Natural killer cell (primary cell): ENCODE measurements around the gene WDFY3. TPM values are rescaled to one million over a fixed set of nuclear protein-coding genes. Genes with fewer than 3 reads are reported as not detected.

ENCODE experiments used
- ATAC-seq, 3 donors: fragments of 150-1000 bp in 2 of 3; fragments of 200-7000 bp in 1 of 3; cut with Tn5 transposase; 1 replicate in 1 of 3; 2 replicates in 2 of 3; pipeline ENCODE4 v1.10.0; 2021; ENCODE audit warnings: mild to moderate bottlenecking in 2 of 3, moderate library complexity in 2 of 3
- DNase-seq, 2 donors: peaks; one replicate each; pipeline versions ENCODE4 v3.0.0 to v3.0.0-alpha.2; 2013 to 2021; ENCODE audit warnings: mixed read lengths in 1 of 2
- H3K27ac ChIP-seq: one replicate; pipeline ENCODE4 v1.5.1; 2013; ENCODE audit warnings: mild to moderate bottlenecking, low read length
- H3K27me3 ChIP-seq: one replicate; pipeline ENCODE4 v1.6.1; 2013; ENCODE audit warnings: low read length; ENCODE audit not compliant: control insufficient read depth, insufficient read depth
- H3K36me3 ChIP-seq: one replicate; pipeline ENCODE4 v1.6.1; 2013; ENCODE audit warnings: low read length; ENCODE audit not compliant: control insufficient read depth, insufficient read depth
- H3K4me1 ChIP-seq: one replicate; pipeline ENCODE4 v1.6.1; 2013; ENCODE audit warnings: low read length; ENCODE audit not compliant: control insufficient read depth, insufficient read depth
- H3K4me3 ChIP-seq: one replicate; pipeline ENCODE4 v1.5.1; 2013; ENCODE audit warnings: low read length
- H3K9me3 ChIP-seq: one replicate; pipeline ENCODE4 v1.6.1; 2013; ENCODE audit warnings: low read length; ENCODE audit not compliant: control insufficient read depth, insufficient read depth
- H3K27ac Mint-ChIP-seq, 2 donors: one replicate each; pipeline ENCODE4 v1.8.0; 2022; ENCODE audit warnings: mild to moderate bottlenecking in 2 of 2, mixed read lengths in 2 of 2, moderate library complexity in 1 of 2
- H3K27me3 Mint-ChIP-seq, 2 donors: one replicate each; pipeline ENCODE4 v1.8.0; 2022; ENCODE audit warnings: low read depth in 2 of 2, mixed read lengths in 2 of 2
- H3K36me3 Mint-ChIP-seq: one replicate; pipeline ENCODE4 v1.8.0; 2022; ENCODE audit warnings: mixed read lengths
- H3K4me1 Mint-ChIP-seq, 2 donors: one replicate each; pipeline ENCODE4 v1.8.0; 2022; ENCODE audit warnings: mixed read lengths in 2 of 2
- H3K4me3 Mint-ChIP-seq: one replicate; pipeline ENCODE4 v1.8.0; 2022; ENCODE audit warnings: mild to moderate bottlenecking, moderate library complexity, mixed read lengths
- H3K9me3 Mint-ChIP-seq, 2 donors: one replicate each; pipeline ENCODE4 v1.8.0; 2022; ENCODE audit warnings: mixed read lengths in 2 of 2
- WGBS: methylation state at CpG from one replicate; pipeline ENCODE4 v1.1.7; 2013; ENCODE audit warnings: missing lambda C conversion rate; ENCODE audit not compliant: insufficient coverage; 5-methylcytosine and 5-hydroxymethylcytosine counted together
- intact Hi-C: fragments of 100-400 bp; cut with micrococcal nuclease; formaldehyde crosslinking; loops from one replicate; pipeline ENCODE4 v1.14.2; 2022
- total RNA-seq, 4 donors: library from RNA; stranded (reverse); fragments of 120-200 nt in 1 of 4; gene quantifications; one replicate each; pipeline versions ENCODE4 v1.2.3 to v1.2.4, GENCODE V29; 2013 to 2022
- TF ChIP-seq, protein P1 (sequence below): fragments of 200-600 bp; IDR thresholded peaks from one replicate; pipeline ENCODE4 v1.8.0; 2022; ENCODE audit warnings: antibody characterized with exemption

Gene WDFY3
- total RNA-seq, 3 donors from 2014 or later (not counting 1 experiment from before 2014, with no cell fraction given), result 2.5 to 7.2 (median 6.0) TPM

DNA sequence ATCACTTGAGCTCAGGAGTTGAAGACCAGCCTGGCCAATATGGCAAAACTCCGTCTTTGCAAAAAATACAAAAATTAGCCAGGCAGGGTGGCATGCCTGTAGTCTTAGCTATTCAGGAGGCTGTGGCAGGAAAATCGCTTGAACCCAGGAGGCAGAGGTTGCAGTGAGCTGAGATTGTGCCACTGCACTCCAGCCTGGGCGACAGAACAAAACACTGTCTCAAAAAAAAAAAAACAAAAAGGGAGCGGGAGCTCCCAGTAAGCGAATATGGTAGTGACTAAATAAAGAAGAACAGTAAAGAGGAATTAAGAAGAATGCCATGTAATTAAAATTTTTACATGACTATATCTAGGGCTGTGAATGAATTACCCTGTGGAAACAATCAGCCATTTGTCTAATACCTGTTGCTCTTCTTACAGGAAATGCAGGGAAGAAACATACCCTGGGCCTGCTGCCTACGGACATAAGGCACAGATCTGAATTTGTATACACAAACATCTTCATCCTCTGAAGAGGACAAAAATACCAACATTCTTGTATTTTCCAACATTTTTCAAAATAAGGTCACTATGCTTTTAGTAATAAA lies 11.4 kb downstream of the WDFY3 start:
- ATAC-seq (no peak), DNase-seq (no peak)
- Histone ChIP-seq H3K27me3 (no peaks in the 10 kb centered on the region), H3K4me3 (no peak overlapping the region), H3K4me1 (no peaks in the 10 kb centered on the region), H3K27ac (no peak overlapping the region), H3K36me3 (no peaks in the 10 kb centered on the region), H3K9me3 (no peaks in the 10 kb centered on the region)
- TF ChIP-seq, protein P1, sequence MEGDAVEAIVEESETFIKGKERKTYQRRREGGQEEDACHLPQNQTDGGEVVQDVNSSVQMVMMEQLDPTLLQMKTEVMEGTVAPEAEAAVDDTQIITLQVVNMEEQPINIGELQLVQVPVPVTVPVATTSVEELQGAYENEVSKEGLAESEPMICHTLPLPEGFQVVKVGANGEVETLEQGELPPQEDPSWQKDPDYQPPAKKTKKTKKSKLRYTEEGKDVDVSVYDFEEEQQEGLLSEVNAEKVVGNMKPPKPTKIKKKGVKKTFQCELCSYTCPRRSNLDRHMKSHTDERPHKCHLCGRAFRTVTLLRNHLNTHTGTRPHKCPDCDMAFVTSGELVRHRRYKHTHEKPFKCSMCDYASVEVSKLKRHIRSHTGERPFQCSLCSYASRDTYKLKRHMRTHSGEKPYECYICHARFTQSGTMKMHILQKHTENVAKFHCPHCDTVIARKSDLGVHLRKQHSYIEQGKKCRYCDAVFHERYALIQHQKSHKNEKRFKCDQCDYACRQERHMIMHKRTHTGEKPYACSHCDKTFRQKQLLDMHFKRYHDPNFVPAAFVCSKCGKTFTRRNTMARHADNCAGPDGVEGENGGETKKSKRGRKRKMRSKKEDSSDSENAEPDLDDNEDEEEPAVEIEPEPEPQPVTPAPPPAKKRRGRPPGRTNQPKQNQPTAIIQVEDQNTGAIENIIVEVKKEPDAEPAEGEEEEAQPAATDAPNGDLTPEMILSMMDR, result no peak
- intact Hi-C loops, result no loop called here
- H3K4me1 Mint-ChIP-seq, result no peaks in the 10 kb centered on the region
- no peaks in the 10 kb centered on the region for H3K36me3 Mint-ChIP-seq
- H3K4me3 Mint-ChIP-seq, result no peak overlapping the region
- peaks cover 5 to 8% of the 10 kb centered on the region in 2 donors for H3K9me3 Mint-ChIP-seq
- 96% methylated on average over 6 of the region's 6 CpGs for WGBS
- no peak overlapping the region for H3K27ac Mint-ChIP-seq
- no peaks in the 10 kb centered on the region for H3K27me3 Mint-ChIP-seq

DNA sequence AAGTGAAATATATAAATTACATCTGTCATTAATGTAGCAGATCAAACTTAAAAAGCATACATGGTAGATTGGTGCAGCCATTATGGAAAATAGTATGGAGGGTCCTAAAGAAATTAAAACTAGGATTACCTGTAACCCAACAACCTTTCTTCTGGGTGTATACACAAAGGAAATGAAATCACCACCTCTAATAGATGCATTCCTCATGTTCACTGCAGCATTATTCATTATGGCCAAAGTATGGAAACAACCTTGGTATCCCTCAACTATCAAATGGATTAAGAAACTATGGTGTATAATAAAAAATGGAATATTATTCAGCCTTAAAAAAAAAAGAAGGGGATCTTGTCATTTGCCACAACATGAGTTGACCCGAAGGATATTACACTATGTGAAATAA lies 13.7 kb downstream of the WDFY3 start:
- DNase-seq (no peak), ATAC-seq (no peak)
- no peaks in the 10 kb centered on the region for H3K9me3 ChIP-seq
- Mint-ChIP-seq H3K4me3 (no peak overlapping the region), H3K4me1 (no peaks in the 10 kb centered on the region), H3K36me3 (no peaks in the 10 kb centered on the region), H3K9me3 (peaks cover 8 to 9% of the 10 kb centered on the region in 2 donors), H3K27ac (no peak overlapping the region), H3K27me3 (no peaks in the 10 kb centered on the region)
- no peaks in the 10 kb centered on the region for H3K4me1 ChIP-seq
- H3K27me3 ChIP-seq, result no peaks in the 10 kb centered on the region
- H3K27ac ChIP-seq, result no peak overlapping the region
- WGBS, result no CpG with 5 or more reads among the region's 1 CpG
- intact Hi-C loops, result no loop called here
- TF ChIP-seq, protein P1, result no peak
- no peak overlapping the region for H3K4me3 ChIP-seq
- no peaks in the 10 kb centered on the region for H3K36me3 ChIP-seq

DNA sequence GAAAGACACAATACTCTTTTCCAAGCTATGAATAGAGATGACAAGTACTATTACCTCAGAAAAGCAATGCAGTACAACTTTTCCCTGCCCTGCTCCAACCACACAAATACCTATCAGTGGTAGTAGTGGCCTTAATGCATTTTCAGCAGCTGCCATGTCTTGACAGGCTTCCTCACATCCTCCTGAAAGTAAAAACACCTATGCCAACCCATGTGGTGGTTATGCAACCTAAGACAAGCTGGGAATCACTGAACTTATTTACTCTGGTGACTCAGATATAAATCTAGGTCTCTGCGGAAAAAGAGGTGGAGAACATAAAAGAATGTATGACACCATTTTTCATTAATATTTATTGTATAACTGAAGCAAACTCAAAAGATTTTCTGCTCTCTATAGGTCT lies 14.5 kb downstream of the WDFY3 start:
- Mint-ChIP-seq H3K9me3 (peaks cover 8 to 9% of the 10 kb centered on the region in 2 donors), H3K4me3 (no peak overlapping the region), H3K27me3 (no peaks in the 10 kb centered on the region), H3K27ac (no peak overlapping the region), H3K4me1 (no peaks in the 10 kb centered on the region), H3K36me3 (no peaks in the 10 kb centered on the region)
- Histone ChIP-seq H3K27me3 (no peaks in the 10 kb centered on the region), H3K36me3 (no peaks in the 10 kb centered on the region), H3K4me3 (no peak overlapping the region), H3K9me3 (no peaks in the 10 kb centered on the region), H3K27ac (no peak overlapping the region), H3K4me1 (no peaks in the 10 kb centered on the region)
- ATAC-seq (no peak), DNase-seq (no peak)
- no CpG with 5 or more reads among the region's 1 CpG for WGBS
- intact Hi-C loops, result no loop called here
- TF ChIP-seq, protein P1, result no peak

DNA sequence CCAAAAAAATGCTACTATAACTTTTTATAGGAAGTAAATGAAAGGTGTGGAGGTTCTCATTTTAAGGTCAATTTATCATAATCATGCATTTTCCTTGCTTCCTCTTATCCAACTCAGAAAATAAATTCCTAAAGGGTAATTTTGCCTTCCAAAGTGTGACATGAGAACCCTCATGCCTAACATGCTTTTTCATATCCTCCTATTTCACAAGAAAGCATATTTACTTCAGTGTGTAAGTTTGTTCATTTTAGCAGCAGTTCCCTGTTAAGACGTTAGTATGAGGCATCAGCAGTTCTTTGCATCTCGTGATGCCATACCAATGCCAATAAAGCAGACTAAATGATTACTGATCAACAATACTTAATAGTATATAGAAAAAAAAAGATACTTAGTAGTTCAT lies 18.4 kb downstream of the WDFY3 start:
- Mint-ChIP-seq H3K9me3 (peaks cover 5 to 7% of the 10 kb centered on the region in 2 donors), H3K4me3 (no peak overlapping the region), H3K4me1 (no peaks in the 10 kb centered on the region), H3K36me3 (no peaks in the 10 kb centered on the region), H3K27ac (no peak overlapping the region), H3K27me3 (no peaks in the 10 kb centered on the region)
- ATAC-seq (no peak), DNase-seq (no peak)
- no peak overlapping the region for H3K27ac ChIP-seq
- peaks cover 4% of the 10 kb centered on the region for H3K9me3 ChIP-seq
- no peak overlapping the region for H3K4me3 ChIP-seq
- H3K27me3 ChIP-seq, result no peaks in the 10 kb centered on the region
- no peaks in the 10 kb centered on the region for H3K36me3 ChIP-seq
- no peaks in the 10 kb centered on the region for H3K4me1 ChIP-seq
- intact Hi-C loops, result no loop called here
- TF ChIP-seq, protein P1, result no peak
- WGBS, result 67% methylated on average over 1 of the region's 2 CpGs
